ENCODE measurements around the gene F2RL1. TPM values are rescaled to one million over a fixed set of nuclear protein-coding genes. Genes with fewer than 3 reads are reported as not detected.

F2RL1 gene
- total RNA-seq, 1 experiment from 2014 or later, result 23.0 TPM

DNA sequence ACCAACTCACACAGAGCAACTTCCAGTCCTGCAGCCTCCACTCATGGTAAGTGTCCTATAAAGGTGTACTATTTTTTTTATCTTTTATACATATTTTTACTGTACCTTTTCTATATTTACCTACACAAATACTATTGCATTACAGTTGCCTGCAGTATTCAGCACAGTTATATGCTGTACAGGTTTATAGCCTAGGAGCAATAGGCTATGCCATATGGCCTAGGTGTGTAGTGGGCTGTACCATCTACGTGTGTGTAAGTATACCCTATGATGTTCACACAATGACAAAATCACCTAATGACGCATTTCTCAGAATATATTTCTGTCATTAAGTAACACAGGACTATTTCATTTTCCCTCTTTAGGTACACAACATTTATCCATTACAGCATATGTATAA lies 47.7 kb downstream of the F2RL1 start:
- Histone ChIP-seq H4K91ac (ENCODE audit: insufficient read length, low read depth, low read length) (no peak overlapping the region), H2BK120ac (ENCODE audit: low read depth, low read length, poor library complexity, severe bottlenecking) (no peak overlapping the region), H2AK5ac (ENCODE audit: insufficient read length, low read length) (no peak overlapping the region), H2BK20ac (ENCODE audit: low read depth, low read length, poor library complexity, severe bottlenecking) (no peak overlapping the region), H3K23ac (ENCODE audit: insufficient read length, low read depth, low read length) (no peak overlapping the region), H2BK15ac (ENCODE audit: low read depth, low read length) (no peak overlapping the region), H3K4me2 (ENCODE audit: insufficient read depth, insufficient read length, low read length) (no peak overlapping the region), H2AFZ (ENCODE audit: low read length) (no peak overlapping the region), H4K8ac (replicated peaks; ENCODE audit: insufficient read length, low read depth, low read length) (no peak overlapping the region), H3K4ac (ENCODE audit: low read depth, low read length) (no peak overlapping the region), H3K14ac (ENCODE audit: insufficient read depth, low read length) (no peak overlapping the region), H3K23me2 (ENCODE audit: insufficient read length, low read depth, low read length, poor library complexity, severe bottlenecking) (no peaks in the 10 kb centered on the region), H2BK12ac (ENCODE audit: insufficient read length, low read depth, low read length) (no peak overlapping the region), H3K79me1 (ENCODE audit: insufficient read depth, low read depth, low read length, poor library complexity, severe bottlenecking) (no peaks in the 10 kb centered on the region), H3K79me2 (ENCODE audit: insufficient read depth, low read length) (no peaks in the 10 kb centered on the region), H4K5ac (ENCODE audit: insufficient read length, low read depth, low read length) (no peak overlapping the region), H3T11ph (ENCODE audit: low read length) (no peak overlapping the region), H3K56ac (ENCODE audit: insufficient read length, low read depth, low read length) (no peak overlapping the region), H2BK5ac (ENCODE audit: insufficient read length, low read length) (no peak overlapping the region), H3K9ac (ENCODE audit: extremely low read depth, insufficient read length, low read length) (no peak overlapping the region), H3K4me1 (ENCODE audit: insufficient read depth, low read length) (no peaks in the 10 kb centered on the region; the same call in 1 of the 2 replicates), H3K27ac (ENCODE audit: insufficient read length, low read depth, low read length) (no peak overlapping the region), H3K9me3 (ENCODE audit: control insufficient read depth, low read depth, low read length) (no peaks in the 10 kb centered on the region), H3K27me3 (ENCODE audit: insufficient read depth, low read length) (no peaks in the 10 kb centered on the region), H3K18ac (ENCODE audit: insufficient read length, low read depth, low read length) (no peak overlapping the region), H4K20me1 (ENCODE audit: control insufficient read depth, insufficient read depth, insufficient read length) (no peaks in the 10 kb centered on the region)
- WGBS (ENCODE audit: extremely low coverage, insufficient read length, low lambda C conversion rate), result no CpG with 5 or more reads among the region's 2 CpGs
- TF ChIP-seq, protein P1, sequence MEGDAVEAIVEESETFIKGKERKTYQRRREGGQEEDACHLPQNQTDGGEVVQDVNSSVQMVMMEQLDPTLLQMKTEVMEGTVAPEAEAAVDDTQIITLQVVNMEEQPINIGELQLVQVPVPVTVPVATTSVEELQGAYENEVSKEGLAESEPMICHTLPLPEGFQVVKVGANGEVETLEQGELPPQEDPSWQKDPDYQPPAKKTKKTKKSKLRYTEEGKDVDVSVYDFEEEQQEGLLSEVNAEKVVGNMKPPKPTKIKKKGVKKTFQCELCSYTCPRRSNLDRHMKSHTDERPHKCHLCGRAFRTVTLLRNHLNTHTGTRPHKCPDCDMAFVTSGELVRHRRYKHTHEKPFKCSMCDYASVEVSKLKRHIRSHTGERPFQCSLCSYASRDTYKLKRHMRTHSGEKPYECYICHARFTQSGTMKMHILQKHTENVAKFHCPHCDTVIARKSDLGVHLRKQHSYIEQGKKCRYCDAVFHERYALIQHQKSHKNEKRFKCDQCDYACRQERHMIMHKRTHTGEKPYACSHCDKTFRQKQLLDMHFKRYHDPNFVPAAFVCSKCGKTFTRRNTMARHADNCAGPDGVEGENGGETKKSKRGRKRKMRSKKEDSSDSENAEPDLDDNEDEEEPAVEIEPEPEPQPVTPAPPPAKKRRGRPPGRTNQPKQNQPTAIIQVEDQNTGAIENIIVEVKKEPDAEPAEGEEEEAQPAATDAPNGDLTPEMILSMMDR (conservative IDR thresholded peaks at IDR 0.05), result no peak
- Mint-ChIP-seq H3K36me3 (ENCODE audit: insufficient read depth in 1 of 3, low read depth in 3 of 3) (no peaks in the 10 kb centered on the region), H3K9me3 (no peaks in the 10 kb centered on the region), H3K4me1 (peaks cover 23 to 26% of the 10 kb centered on the region in 2 experiments), H3K27ac (no peak overlapping the region), H3K4me3 (no peak overlapping the region), H3K27me3 (ENCODE audit: low read depth) (no peaks in the 10 kb centered on the region)
- no peak for DNase-seq
